A673 (cell line): Measurements from ENCODE around the gene CTNNA2. TPM values are rescaled to one million over a fixed set of nuclear protein-coding genes. Genes with fewer than 3 reads are reported as not detected.

Source experiments
- BruUV-seq: library from RNA; stranded (reverse); fragments of 400-500 nt; replicated peaks from 2 replicates; lab custom pipeline; 2021; lab: Mats Ljungman, UMichigan
- CTCF ChIA-PET: fragments of 300-600 bp; sonication (Branson Sonifier 250); formaldehyde crosslinking; loops from one replicate; lab custom pipeline; 2022; ENCODE audit warnings: antibody characterized with exemption; lab: Charles Lee
- POLR2A ChIA-PET: fragments of 300-600 bp; sonication (Branson Sonifier 250); formaldehyde crosslinking; loops from one replicate; lab custom pipeline; 2022; ENCODE audit warnings: antibody characterized with exemption; ENCODE audit not compliant: low non-redundant PET; lab: Charles Lee
- DNase-seq: peaks from one replicate; pipeline ENCODE4 v3.0.0-alpha.2; 2015; ENCODE audit warnings: low spot score
- H3K27ac ChIP-seq: fragments of 200-600 bp; sonication (generic); 2 replicates; pipeline ENCODE4 v1.5.1; 2016; ENCODE audit warnings: mixed run types, low read depth, mild to moderate bottlenecking, mixed read lengths, antibody characterized with exemption, low read length; ENCODE audit not compliant: poor library complexity, severe bottlenecking
- H3K27me3 ChIP-seq: fragments of 200-600 bp; sonication (generic); replicated peaks from 2 replicates; pipeline ENCODE4 v1.6.1; 2017; ENCODE audit warnings: mixed run types, low read depth, mild to moderate bottlenecking, mixed read lengths, antibody characterized with exemption, low read length; ENCODE audit not compliant: insufficient read depth, poor library complexity
- H3K36me3 ChIP-seq: fragments of 200-600 bp; sonication (generic); 2 replicates; pipeline ENCODE4 v1.6.1; 2016; ENCODE audit warnings: mixed run types, mild to moderate bottlenecking, mixed read lengths, antibody characterized with exemption, low read length; ENCODE audit not compliant: insufficient read depth, poor library complexity, severe bottlenecking
- H3K4me1 ChIP-seq: fragments of 200-600 bp; sonication (generic); 2 replicates; pipeline ENCODE4 v1.6.1; 2017; ENCODE audit warnings: mixed run types, mild to moderate bottlenecking, mixed read lengths, antibody characterized with exemption, low read length; ENCODE audit not compliant: insufficient read depth, poor library complexity, severe bottlenecking
- H3K4me3 ChIP-seq: fragments of 200-600 bp; sonication (generic); 2 replicates; pipeline ENCODE4 v1.5.1; 2016; ENCODE audit warnings: low read depth, mixed run types, mild to moderate bottlenecking, mixed read lengths, low read length; ENCODE audit not compliant: poor library complexity, severe bottlenecking
- H3K9me3 ChIP-seq: fragments of 200-600 bp; sonication (generic); 2 replicates; pipeline ENCODE4 v1.6.1; 2016; ENCODE audit warnings: mixed run types, low read depth, mild to moderate bottlenecking, mixed read lengths, antibody characterized with exemption, low read length; ENCODE audit not compliant: poor library complexity, severe bottlenecking
- CTCF ChIP-seq: fragments of 300-800, 200-600 bp; sonication (generic); conservative IDR thresholded peaks from 2 replicates; pipeline ENCODE4 v1.5.1; 2017; ENCODE audit warnings: low read depth, mild to moderate bottlenecking, antibody characterized with exemption, low read length, moderate library complexity, mixed read lengths
- EZH2 ChIP-seq: fragments of 200-600 bp; sonication (generic); IDR thresholded peaks from 2 replicates; pipeline ENCODE4 v1.6.1; 2017; ENCODE audit warnings: borderline replicate concordance, low read depth, mild to moderate bottlenecking, mixed read lengths, antibody characterized with exemption, low read length; ENCODE audit not compliant: poor library complexity, severe bottlenecking
- intact Hi-C: fragments of 100-400 bp; cut with micrococcal nuclease; formaldehyde crosslinking; loops from one replicate; pipeline ENCODE4 v1.10.0; 2022; ENCODE audit not compliant: unreplicated experiment
- total RNA-seq: library from RNA; stranded (reverse); gene quantifications from 2 replicates; pipeline ENCODE4 v1.2.3, GENCODE V29; 2021

The CTNNA2 gene
- total RNA-seq, 1 experiment from 2014 or later, result not detected

- intact Hi-C loops, result no loop called here
- POLR2A ChIA-PET, result no interaction called here
- Histone ChIP-seq H3K4me3 (no peak overlapping the region), H3K9me3 (no peaks in the 10 kb centered on the region), H3K36me3 (no peaks in the 10 kb centered on the region), H3K4me1 (no peaks in the 10 kb centered on the region), H3K27me3 (peaks cover 1% of the 10 kb centered on the region), H3K27ac (no peak overlapping the region)
- TF ChIP-seq CTCF (no peak), EZH2 (no peak)
- BruUV-seq, result no TSS peak
- DNase-seq, result no peak
- CTCF ChIA-PET, result no interaction called here
These were observed 280.2 kb downstream of the CTNNA2 start for GRCh38 chr2:79793006-79793405.

GRCh38 chr2:79796641-79797040, 283.8 kb downstream of the CTNNA2 start:
- intact Hi-C loops, result no loop called here
- POLR2A ChIA-PET, result no interaction called here
- Histone ChIP-seq H3K9me3 (no peaks in the 10 kb centered on the region), H3K27me3 (no peaks in the 10 kb centered on the region), H3K36me3 (no peaks in the 10 kb centered on the region), H3K4me1 (no peaks in the 10 kb centered on the region), H3K27ac (no peak overlapping the region), H3K4me3 (no peak overlapping the region)
- CTCF ChIA-PET, result no interaction called here
- BruUV-seq, result no TSS peak
- TF ChIP-seq EZH2, result no peak
- TF ChIP-seq CTCF, result no peak
- DNase-seq, result no peak

- Histone ChIP-seq H3K4me3 (no peak overlapping the region), H3K9me3 (no peaks in the 10 kb centered on the region), H3K27me3 (no peaks in the 10 kb centered on the region), H3K27ac (no peak overlapping the region), H3K4me1 (no peaks in the 10 kb centered on the region), H3K36me3 (no peaks in the 10 kb centered on the region)
- ChIA-PET POLR2A (no interaction called here), CTCF (no interaction called here)
- TF ChIP-seq CTCF (no peak), EZH2 (no peak)
- DNase-seq, result no peak
- intact Hi-C loops, result no loop called here
- no TSS peak for BruUV-seq
These were observed 285.9 kb downstream of the CTNNA2 start for GRCh38 chr2:79798776-79799175.
